NT2/D1 (cell line): ENCODE measurements around the gene NUDCD2.

Source experiments
- SUZ12 ChIP-seq: IDR thresholded peaks from 2 replicates; pipeline ENCODE4 v1.6.1; 2011; ENCODE audit not compliant: insufficient read length, insufficient read depth; ENCODE audit errors: extremely low read depth
- YY1 ChIP-seq: IDR thresholded peaks from 2 replicates; pipeline ENCODE4 v1.6.1; 2011; ENCODE audit not compliant: insufficient read length, insufficient read depth
- ZNF274 ChIP-seq: IDR thresholded peaks from 2 replicates; pipeline ENCODE4 v1.6.1; 2011; ENCODE audit warnings: mild to moderate bottlenecking, low read depth, low read length

GRCh38 chr5:163445345-163445744 is 14.6 kb downstream of the NUDCD2 start:
- no peak for TF ChIP-seq SUZ12
- no peak for TF ChIP-seq ZNF274
- no peak for TF ChIP-seq YY1
